ENCODE data around the gene OGFRL1.

The OGFRL1 gene

DNA sequence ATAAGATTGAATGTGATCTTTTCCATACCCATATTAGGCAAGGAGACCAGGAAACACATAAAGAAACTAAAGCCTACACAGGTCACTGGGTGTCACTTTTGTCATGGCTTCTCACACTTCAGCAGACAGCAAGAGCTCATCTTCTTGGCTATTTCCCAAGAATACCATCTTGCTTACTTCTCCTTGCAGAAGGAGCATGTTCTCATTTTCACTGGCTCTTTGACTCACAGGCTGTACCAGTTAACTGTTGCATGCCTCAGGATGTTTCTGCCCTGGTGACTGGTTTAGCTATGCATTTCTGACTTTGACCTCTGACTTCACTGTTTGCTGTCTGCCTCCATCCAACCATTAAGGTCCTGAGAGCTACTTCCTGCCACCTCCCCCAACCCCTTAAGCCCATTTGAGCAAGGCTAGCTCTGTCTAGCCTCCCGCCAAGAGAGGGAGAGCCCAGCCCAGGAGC is 40.3 kb upstream of the OGFRL1 start:
- no CpG with 5 or more reads among the region's 1 CpG for WGBS (ENCODE audit: extremely low coverage, insufficient coverage, insufficient read length)
- H3K36me3 ChIP-seq (ENCODE audit: control insufficient read depth in 1 of 2, insufficient read depth in 2 of 2, low read length in 2 of 2) = peaks cover 0 to 2% of the 10 kb centered on the region in 2 experiments

GRCh38 chr6:71248878-71249544 is 39.6 kb upstream of the OGFRL1 start:
- Histone ChIP-seq H3K27ac (ENCODE audit: low read depth, low read length) (peak overlapping the region; percentile 46), H3K27me3 (ENCODE audit: insufficient read depth, low read length) (no peaks in the 10 kb centered on the region), H2BK5ac (ENCODE audit: low read depth, low read length, poor library complexity) (peak overlapping the region; percentile 90), H4K91ac (ENCODE audit: low read depth, low read length) (peak overlapping the region; percentile 39), H4K8ac (ENCODE audit: low read depth, low read length) (peak overlapping the region; percentile 78), H2BK12ac (ENCODE audit: low read length) (peak overlapping the region; percentile 90), H3K4me1 (ENCODE audit: control insufficient read depth in 1 of 2, insufficient read depth in 2 of 2, low read length in 2 of 2) (peaks cover 0 to 5% of the 10 kb centered on the region in 2 experiments), H4K12ac (ENCODE audit: low read depth, low read length) (no peak overlapping the region), H3K9ac (ENCODE audit: low read length) (no peak overlapping the region), H2AK5ac (ENCODE audit: low read length) (peak overlapping the region; percentile 77), H3K9me3 (ENCODE audit: insufficient read depth, low read depth, low read length) (peaks cover 3% of the 10 kb centered on the region), H2AFZ (ENCODE audit: insufficient read depth, low read length, poor library complexity) (no peak overlapping the region), H3K4ac (ENCODE audit: low read depth, low read length) (no peak overlapping the region), H3K14ac (ENCODE audit: low read length) (peak overlapping the region; percentile 69), H3K4me3 (ENCODE audit: low read depth, low read length) (no peak overlapping the region), H3K18ac (ENCODE audit: low read length) (no peak overlapping the region), H3K23ac (ENCODE audit: low read length) (no peak overlapping the region), H3K4me2 (ENCODE audit: low read length) (no peak overlapping the region), H3K36me3 (ENCODE audit: control insufficient read depth in 1 of 2, insufficient read depth in 2 of 2, low read length in 2 of 2) (peaks cover 0 to 2% of the 10 kb centered on the region in 2 experiments), H3K79me2 (ENCODE audit: control insufficient read depth, insufficient read depth, low read length, poor library complexity) (no peaks in the 10 kb centered on the region), H3K79me1 (ENCODE audit: low read length) (peaks cover 7% of the 10 kb centered on the region), H2BK120ac (ENCODE audit: insufficient read depth, low read length, poor library complexity) (peak overlapping the region; percentile 76)
- WGBS (ENCODE audit: extremely low coverage, insufficient coverage, insufficient read length) = no CpG with 5 or more reads among the region's 2 CpGs
- DNase-seq = no peak

More for the DNA sequence above, 40.3 kb upstream of the OGFRL1 start:
- H4K12ac ChIP-seq (ENCODE audit: low read depth, low read length) = no peak overlapping the region
- H3K14ac ChIP-seq (ENCODE audit: low read length) = no peak overlapping the region
- H3K79me1 ChIP-seq (ENCODE audit: low read length) = peaks cover 7% of the 10 kb centered on the region
- no peak overlapping the region for H3K23ac ChIP-seq (ENCODE audit: low read length)
- no peak overlapping the region for H2BK5ac ChIP-seq (ENCODE audit: low read depth, low read length, poor library complexity)
- H4K8ac ChIP-seq (ENCODE audit: low read depth, low read length) = no peak overlapping the region
- H3K4me3 ChIP-seq (ENCODE audit: low read depth, low read length) = no peak overlapping the region
- DNase-seq = peak; percentile 4 to 48
- no peak overlapping the region for H2BK120ac ChIP-seq (ENCODE audit: insufficient read depth, low read length, poor library complexity)
- no peak overlapping the region for H2BK12ac ChIP-seq (ENCODE audit: low read length)
- H2AFZ ChIP-seq (ENCODE audit: insufficient read depth, low read length, poor library complexity) = no peak overlapping the region
- H3K79me2 ChIP-seq (ENCODE audit: control insufficient read depth, insufficient read depth, low read length, poor library complexity) = no peaks in the 10 kb centered on the region
- H2AK5ac ChIP-seq (ENCODE audit: low read length) = no peak overlapping the region
- H3K27me3 ChIP-seq (ENCODE audit: insufficient read depth, low read length) = no peaks in the 10 kb centered on the region
- no peak overlapping the region for H4K91ac ChIP-seq (ENCODE audit: low read depth, low read length)
- H3K18ac ChIP-seq (ENCODE audit: low read length) = no peak overlapping the region
- no peak overlapping the region for H3K4ac ChIP-seq (ENCODE audit: low read depth, low read length)
- no peak overlapping the region for H3K9ac ChIP-seq (ENCODE audit: low read length)
- peaks cover 0 to 5% of the 10 kb centered on the region in 2 experiments for H3K4me1 ChIP-seq (ENCODE audit: control insufficient read depth in 1 of 2, insufficient read depth in 2 of 2, low read length in 2 of 2)
- peaks cover 3% of the 10 kb centered on the region for H3K9me3 ChIP-seq (ENCODE audit: insufficient read depth, low read depth, low read length)
- peak overlapping the region; percentile 18 for H3K4me2 ChIP-seq (ENCODE audit: low read length)
- peak overlapping the region; percentile 31 for H3K27ac ChIP-seq (ENCODE audit: low read depth, low read length)

DNA sequence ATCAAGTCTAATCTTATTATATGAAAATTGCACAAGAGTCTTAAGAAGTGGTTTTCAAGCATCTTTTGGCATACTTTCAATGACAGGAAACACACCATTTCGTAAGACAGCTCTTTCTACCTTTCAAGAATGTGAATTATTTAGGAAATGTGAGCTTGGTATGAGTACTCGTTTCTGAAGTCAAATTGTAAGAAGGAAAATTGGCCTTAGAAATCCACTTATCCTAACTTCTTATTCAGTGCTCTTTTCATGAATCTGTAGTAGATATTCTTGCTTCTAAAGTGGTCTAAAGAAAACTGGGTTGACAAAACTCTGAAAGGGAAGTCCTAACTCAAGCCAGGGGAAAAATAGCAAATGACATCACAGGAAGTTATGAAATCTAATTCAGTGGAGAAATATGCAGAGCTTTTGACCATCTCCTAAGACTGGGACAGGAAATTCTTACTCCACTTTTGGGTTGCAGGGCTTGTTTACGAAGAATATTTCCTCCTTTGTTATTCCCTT is 38.5 kb upstream of the OGFRL1 start:
- Histone ChIP-seq H4K8ac (ENCODE audit: low read depth, low read length) (no peak overlapping the region), H3K27me3 (ENCODE audit: insufficient read depth, low read length) (no peaks in the 10 kb centered on the region), H3K79me1 (ENCODE audit: low read length) (peaks cover 7% of the 10 kb centered on the region), H3K9ac (ENCODE audit: low read length) (no peak overlapping the region), H4K12ac (ENCODE audit: low read depth, low read length) (no peak overlapping the region), H3K27ac (ENCODE audit: low read depth, low read length) (peak overlapping the region; percentile 65), H4K91ac (ENCODE audit: low read depth, low read length) (no peak overlapping the region), H3K4me1 (ENCODE audit: control insufficient read depth in 1 of 2, insufficient read depth in 2 of 2, low read length in 2 of 2) (peaks cover 0 to 5% of the 10 kb centered on the region in 2 experiments), H3K79me2 (ENCODE audit: control insufficient read depth, insufficient read depth, low read length, poor library complexity) (no peaks in the 10 kb centered on the region), H3K23ac (ENCODE audit: low read length) (no peak overlapping the region), H3K9me3 (ENCODE audit: insufficient read depth, low read depth, low read length) (peaks cover 3% of the 10 kb centered on the region), H2BK120ac (ENCODE audit: insufficient read depth, low read length, poor library complexity) (no peak overlapping the region), H3K4me2 (ENCODE audit: low read length) (no peak overlapping the region), H3K4me3 (ENCODE audit: low read depth, low read length) (no peak overlapping the region), H3K4ac (ENCODE audit: low read depth, low read length) (no peak overlapping the region), H3K14ac (ENCODE audit: low read length) (no peak overlapping the region), H2BK12ac (ENCODE audit: low read length) (no peak overlapping the region), H2BK5ac (ENCODE audit: low read depth, low read length, poor library complexity) (no peak overlapping the region), H3K36me3 (ENCODE audit: control insufficient read depth in 1 of 2, insufficient read depth in 2 of 2, low read length in 2 of 2) (peaks cover 0 to 2% of the 10 kb centered on the region in 2 experiments), H2AFZ (ENCODE audit: insufficient read depth, low read length, poor library complexity) (no peak overlapping the region), H2AK5ac (ENCODE audit: low read length) (no peak overlapping the region), H3K18ac (ENCODE audit: low read length) (no peak overlapping the region)
- DNase-seq = peak; percentile 4 to 82
- WGBS (ENCODE audit: extremely low coverage, insufficient coverage, insufficient read length) = no CpG with 5 or more reads among the region's 3 CpGs

DNA sequence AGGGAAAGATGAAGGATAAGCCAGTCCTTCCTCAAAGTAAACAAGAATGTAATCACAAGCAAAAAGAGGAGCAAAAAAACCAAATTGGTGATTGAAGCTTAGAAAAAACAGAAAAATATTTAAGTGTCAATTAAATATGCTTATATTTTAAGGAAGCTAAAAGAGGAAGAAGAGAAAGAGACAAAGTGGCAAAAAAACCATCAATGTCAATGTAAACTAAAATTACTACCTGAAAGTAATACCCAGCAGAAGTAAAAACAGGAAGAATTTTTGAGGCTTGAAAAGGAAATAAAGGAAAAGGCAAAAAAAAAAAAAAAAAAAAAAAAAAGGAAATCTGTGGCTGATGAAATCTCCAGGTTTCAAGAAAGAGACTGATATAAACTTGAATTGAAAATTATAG is 36.2 kb upstream of the OGFRL1 start:
- Histone ChIP-seq H2AK5ac (ENCODE audit: low read length) (no peak overlapping the region), H3K9ac (ENCODE audit: low read length) (no peak overlapping the region), H3K36me3 (ENCODE audit: control insufficient read depth in 1 of 2, insufficient read depth in 2 of 2, low read length in 2 of 2) (no peaks in the 10 kb centered on the region), H3K79me1 (ENCODE audit: low read length) (peaks cover 7% of the 10 kb centered on the region), H2BK120ac (ENCODE audit: insufficient read depth, low read length, poor library complexity) (no peak overlapping the region), H3K23ac (ENCODE audit: low read length) (no peak overlapping the region), H3K9me3 (ENCODE audit: insufficient read depth, low read depth, low read length) (no peaks in the 10 kb centered on the region), H4K91ac (ENCODE audit: low read depth, low read length) (no peak overlapping the region), H3K14ac (ENCODE audit: low read length) (no peak overlapping the region), H3K27me3 (ENCODE audit: insufficient read depth, low read length) (no peaks in the 10 kb centered on the region), H3K4me2 (ENCODE audit: low read length) (no peak overlapping the region), H4K12ac (ENCODE audit: low read depth, low read length) (no peak overlapping the region), H3K18ac (ENCODE audit: low read length) (no peak overlapping the region), H2BK5ac (ENCODE audit: low read depth, low read length, poor library complexity) (no peak overlapping the region), H3K4ac (ENCODE audit: low read depth, low read length) (no peak overlapping the region), H4K8ac (ENCODE audit: low read depth, low read length) (no peak overlapping the region), H2BK12ac (ENCODE audit: low read length) (no peak overlapping the region), H3K4me1 (ENCODE audit: control insufficient read depth in 1 of 2, insufficient read depth in 2 of 2, low read length in 2 of 2) (peaks cover 0 to 5% of the 10 kb centered on the region in 2 experiments), H3K4me3 (ENCODE audit: low read depth, low read length) (no peak overlapping the region), H2AFZ (ENCODE audit: insufficient read depth, low read length, poor library complexity) (no peak overlapping the region), H3K79me2 (ENCODE audit: control insufficient read depth, insufficient read depth, low read length, poor library complexity) (no peaks in the 10 kb centered on the region), H3K27ac (ENCODE audit: low read depth, low read length) (no peak overlapping the region)
- no peak for DNase-seq

Measured in trophoblast cell (in vitro differentiated cells and primary cell).